ENCODE results near the gene ATP8A2.
"Not testable (repeated sequence)": the region's sequence is repeated elsewhere in the genome, so short reads cannot be mapped to it uniquely, and the experiment has no call there.

DNA sequence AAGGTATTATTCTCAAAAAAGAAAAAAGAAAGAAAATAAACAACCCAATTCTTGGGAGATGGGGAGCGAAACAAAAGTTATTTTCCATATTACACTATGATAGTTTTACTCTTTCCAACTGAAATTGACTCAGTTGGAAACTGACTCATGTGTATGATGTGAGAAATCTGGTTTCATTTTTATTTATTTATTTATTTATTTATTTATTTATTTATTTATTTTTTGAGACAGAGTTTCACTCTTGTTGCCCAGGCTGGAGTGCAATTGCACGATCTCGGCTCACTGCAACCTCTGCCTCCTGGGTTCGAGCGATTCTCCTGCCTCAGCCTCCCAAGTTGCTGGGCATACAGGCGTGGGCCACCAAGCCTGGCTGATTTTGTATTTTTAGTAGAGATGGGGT lies 11.3 kb upstream of the ATP8A2 start:
- TF ChIP-seq, protein P1, sequence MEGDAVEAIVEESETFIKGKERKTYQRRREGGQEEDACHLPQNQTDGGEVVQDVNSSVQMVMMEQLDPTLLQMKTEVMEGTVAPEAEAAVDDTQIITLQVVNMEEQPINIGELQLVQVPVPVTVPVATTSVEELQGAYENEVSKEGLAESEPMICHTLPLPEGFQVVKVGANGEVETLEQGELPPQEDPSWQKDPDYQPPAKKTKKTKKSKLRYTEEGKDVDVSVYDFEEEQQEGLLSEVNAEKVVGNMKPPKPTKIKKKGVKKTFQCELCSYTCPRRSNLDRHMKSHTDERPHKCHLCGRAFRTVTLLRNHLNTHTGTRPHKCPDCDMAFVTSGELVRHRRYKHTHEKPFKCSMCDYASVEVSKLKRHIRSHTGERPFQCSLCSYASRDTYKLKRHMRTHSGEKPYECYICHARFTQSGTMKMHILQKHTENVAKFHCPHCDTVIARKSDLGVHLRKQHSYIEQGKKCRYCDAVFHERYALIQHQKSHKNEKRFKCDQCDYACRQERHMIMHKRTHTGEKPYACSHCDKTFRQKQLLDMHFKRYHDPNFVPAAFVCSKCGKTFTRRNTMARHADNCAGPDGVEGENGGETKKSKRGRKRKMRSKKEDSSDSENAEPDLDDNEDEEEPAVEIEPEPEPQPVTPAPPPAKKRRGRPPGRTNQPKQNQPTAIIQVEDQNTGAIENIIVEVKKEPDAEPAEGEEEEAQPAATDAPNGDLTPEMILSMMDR (IDR thresholded peaks at IDR 0.05), result not testable (repeated sequence)
- not testable (repeated sequence) for TF ChIP-seq SIN3A (IDR thresholded peaks at IDR 0.05; ENCODE audit: borderline replicate concordance, insufficient read depth, low read depth, low read length)

Data from Panc1 (cell line).